ENCODE data around the gene SDHAF2.
"Not testable (repeated sequence)": the region's sequence is repeated elsewhere in the genome, so short reads cannot be mapped to it uniquely, and the experiment has no call there.

The SDHAF2 gene

DNA sequence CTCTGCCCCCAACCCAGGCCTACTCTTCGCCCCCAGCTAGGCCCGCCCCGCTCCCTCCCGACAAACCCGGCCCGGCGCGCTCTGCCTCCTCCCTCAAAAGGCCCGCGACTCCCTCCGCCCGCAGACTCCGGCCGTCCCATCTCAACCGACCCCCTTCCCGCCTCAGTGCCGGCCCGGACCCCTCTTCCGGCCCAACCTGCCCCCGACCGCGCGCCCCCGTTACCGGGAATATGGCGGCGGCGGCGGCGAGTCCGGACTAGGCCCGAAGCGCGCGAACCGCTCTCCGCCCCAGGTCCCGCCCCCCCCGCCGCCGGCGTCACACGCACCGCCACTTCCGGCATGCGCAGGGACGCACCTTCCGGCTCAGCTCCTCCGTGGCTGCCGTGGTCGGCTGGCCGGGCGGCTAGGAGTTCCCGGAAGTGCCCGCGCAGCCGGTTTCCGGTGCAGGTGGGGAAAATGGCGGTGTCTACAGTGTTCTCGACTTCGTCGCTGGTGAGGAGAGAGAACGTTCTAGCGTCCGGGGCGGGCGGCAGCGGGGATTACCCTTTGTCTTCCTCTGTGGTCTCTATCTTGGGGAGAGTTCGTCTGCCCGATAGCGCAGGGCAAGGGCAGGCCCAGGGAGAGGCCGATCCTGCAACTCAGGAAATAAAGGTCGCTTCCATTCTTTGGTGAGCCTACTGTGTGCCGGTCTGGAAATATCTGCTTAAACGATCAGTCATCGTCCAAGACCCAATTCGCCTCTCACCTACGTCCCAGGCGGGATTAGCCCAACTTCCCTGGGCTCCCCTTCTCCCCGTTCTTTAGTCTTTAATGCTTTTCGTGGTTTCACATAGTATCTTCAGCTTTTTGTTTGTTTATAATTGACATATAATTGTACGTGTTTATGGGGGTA lies at the start of gene SDHAF2, which contains the start of gene CPSF7:
Gene SDHAF2, plus strand, starts transcription at position 434 of the 892 bp plus-strand sequence. Its CDS starts 23 bp downstream, at position 457.
Gene CPSF7, minus strand, starts transcription at position 285 of the 892 bp plus-strand sequence. CDS start 740 bp downstream, outside the sequence.
- peak; percentile 89 to 97 for DNase-seq

DNA sequence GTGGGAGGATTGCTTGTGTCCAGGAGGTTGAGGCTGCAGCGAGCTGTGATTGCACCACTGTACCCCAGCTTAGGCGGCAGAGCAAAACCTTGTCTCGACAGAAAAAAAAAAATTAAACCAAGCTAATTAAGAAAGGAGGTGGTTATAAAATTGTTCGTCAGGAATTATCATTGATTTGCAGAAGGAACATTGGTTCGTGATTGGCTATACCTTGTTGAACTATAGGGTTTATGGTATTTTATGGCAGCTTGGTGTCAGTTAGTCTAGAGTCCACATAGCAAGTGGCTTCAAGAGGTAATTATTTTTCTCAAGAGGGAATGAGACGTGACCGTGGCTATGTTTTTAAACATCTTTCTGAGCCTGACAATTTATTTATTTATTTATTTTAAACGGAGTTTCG lies 49.0 kb upstream of the SDHAF2 start:
- no peak for DNase-seq

DNA sequence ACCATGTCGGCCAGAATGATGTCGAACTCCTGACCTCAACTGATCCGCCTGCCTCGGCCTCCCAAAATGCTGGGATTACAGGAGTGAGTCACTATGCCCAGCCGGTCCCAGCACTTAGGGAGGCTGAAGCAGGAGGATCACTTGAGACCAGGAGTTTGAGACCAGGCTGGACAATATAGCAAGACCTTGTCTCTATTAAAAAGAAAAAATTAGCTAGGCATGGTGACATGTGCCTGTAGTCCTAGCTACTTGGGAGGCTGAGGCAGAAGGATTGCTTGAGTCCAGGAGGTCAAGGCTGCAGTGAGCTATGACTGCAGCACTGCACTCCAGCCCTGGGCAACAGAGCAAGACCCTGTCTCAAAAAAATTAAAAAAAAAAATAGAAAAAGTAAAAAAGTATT lies 46.1 kb upstream of the SDHAF2 start:
- not testable (repeated sequence) for DNase-seq

DNA sequence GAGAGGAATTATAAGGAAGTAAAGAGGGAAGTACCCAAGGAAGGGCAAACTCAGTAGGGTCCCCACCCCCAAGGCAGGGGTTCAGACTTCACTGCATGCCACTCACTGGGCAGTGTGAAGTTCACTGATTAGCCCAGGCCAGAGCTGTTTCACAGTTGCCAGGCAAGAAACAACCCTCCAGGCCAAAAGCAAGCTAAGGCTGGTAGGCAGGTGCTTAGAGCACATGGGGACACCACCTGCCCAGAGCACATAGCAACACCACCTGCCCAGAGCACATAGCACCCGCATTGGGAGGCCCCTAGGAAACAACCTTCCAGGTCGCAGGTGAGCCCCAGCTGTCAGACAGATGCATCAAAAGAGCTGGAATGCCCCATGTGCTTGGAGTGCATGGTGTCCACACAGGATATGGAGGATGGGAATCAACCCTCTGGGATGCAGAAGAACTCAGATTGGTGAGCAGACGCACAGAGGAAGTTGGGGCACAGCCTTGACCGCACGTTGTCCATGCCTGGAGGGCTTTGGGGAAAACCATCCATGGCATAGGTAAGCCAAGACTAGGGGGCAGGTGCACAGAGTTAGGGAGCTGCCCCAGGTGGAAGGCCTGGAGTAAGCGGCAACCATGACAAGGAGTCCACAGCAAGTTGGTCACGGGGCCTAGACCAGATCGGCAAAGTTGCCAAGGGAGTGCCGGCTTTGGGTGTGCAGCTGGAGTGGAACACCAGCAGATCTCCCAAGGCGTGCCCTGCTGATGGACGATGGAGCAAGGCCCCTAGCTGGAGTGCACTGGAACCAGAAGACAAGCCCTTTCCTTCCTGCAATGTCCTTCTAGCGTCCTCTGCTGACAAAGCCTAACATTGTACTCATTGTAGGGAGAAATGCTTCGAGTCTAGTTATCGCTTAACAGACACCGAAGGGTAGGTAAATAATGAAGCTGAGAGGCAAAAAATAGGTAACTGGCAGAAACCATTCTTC lies 45.4 kb upstream of the SDHAF2 start:
- no peak for DNase-seq

DNA sequence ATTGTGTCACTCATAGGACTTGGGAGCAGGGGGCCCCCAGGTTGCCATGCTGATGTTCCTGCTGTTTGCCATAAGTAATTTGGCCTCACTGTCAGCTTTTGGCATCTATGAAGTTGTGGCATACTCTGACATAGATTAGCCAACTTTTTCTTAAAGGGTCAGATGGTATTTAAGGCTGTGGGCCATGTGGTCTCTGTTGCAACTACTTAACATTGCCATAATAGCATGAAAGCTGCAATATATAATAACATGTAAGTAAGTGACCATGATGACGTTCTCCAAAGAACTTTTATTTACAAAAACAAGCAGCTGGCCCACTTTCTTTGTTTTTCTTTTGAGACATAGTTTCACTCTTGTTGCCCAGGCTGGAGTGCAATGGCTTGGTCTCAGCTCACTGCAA lies 39.8 kb upstream of the SDHAF2 start:
- DNase-seq, result no peak

DNA sequence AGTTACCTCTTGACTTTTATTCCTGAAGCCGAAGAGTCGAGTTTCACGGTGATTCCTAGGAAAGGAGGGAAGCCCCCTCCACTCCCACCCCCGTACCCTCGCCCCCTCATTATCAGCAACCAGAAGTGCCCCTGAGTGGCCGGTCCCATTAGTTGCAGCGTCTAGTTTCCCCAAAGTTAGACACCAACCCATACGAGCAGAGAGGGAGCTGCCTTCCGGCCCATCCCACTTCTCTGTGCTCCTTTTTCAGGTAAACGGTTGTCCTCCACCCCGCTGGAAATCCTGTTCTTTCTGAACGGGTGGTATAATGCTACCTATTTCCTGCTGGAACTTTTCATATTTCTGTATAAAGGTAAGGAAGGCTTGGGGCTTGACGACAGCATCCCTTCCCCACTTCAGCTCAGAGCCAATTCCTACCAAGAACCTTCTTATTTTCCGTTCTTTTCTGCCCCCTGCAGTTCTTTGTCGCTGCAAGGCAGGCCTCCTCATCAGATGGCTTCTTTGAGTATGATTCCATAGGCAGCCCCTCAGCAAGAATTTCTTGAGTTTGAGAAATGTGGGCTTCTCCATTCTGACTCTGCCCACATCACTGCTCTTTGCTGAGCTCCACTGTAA lies 36.8 kb upstream of the SDHAF2 start:
- DNase-seq, result no peak

DNA sequence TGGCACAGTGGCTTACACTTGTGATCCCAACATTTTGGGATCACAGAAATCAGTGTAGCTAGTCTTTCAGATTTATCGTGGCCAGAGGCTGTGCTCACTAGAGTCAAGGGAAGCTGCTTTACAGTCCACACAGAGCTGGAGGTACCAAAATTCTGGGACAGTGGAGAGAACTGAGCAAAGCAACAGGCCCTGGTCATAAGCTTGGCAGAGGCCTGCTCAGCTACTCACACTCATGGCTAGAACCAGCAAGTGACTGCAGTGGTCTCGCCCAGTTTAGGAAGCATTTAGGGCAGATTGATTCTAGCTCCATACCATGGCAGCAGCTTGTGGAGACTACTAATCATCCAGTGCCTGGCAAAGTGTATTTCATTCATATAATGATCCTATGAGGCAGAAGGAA lies 28.8 kb upstream of the SDHAF2 start:
- DNase-seq, result no peak

DNA sequence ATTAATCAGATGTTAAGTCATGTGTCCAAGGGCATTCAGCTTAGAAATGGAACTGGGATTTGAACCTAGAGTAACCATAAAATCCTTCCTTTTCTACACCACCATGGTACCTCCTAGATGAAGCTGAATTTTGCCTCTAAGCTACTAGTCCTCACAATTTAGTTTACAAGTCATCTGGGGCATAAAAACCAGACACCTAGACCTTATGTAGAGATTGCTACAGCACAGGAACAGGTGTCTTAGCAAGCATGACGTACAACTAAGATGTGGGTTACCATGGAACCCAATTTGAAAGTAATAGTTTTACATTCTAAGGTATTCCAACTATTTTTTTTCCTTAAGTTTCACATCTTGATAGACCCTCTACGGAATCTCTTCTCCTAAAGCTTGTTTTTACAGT lies 28.4 kb upstream of the SDHAF2 start:
- no peak for DNase-seq

DNA sequence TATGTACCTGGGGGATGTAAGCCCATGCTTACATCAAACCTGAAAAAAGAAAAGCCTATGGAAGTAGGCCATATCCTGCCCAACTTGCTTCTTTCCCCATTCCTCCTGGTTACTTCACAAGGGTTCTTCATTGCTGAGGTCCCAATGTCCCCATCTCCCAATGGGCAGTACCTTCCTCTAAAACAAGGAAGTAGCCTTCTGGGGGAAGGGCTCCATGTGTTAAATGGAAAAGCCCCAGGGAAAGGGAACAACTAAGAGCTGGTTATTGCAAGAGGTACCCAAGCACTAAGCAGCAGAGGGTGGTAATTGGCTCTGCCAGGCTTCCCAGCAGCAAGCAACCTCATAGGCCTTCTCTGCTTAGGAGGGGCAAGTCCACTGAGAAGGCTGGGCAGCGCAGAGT lies 26.3 kb upstream of the SDHAF2 start:
- DNase-seq, result no peak

DNA sequence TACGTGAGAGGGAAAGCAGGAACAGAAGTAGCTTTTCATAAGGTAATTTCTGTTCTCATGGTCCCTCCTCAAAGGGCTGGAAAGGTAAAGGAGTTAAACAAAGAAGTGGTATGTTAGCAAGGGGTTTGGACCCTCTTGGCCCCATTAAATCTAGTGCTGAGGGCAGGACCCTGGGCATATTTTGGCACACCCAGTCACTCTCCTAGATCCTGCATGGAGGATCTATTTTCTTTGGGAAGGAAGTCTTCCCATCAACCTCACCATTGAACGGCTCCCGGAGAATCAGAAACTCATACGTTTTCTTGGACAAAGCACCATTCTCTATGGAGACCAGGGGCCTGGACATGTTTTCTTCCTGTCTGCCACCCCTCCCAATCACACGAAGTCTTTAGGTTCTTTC lies 25.8 kb upstream of the SDHAF2 start:
- no peak for DNase-seq

DNA sequence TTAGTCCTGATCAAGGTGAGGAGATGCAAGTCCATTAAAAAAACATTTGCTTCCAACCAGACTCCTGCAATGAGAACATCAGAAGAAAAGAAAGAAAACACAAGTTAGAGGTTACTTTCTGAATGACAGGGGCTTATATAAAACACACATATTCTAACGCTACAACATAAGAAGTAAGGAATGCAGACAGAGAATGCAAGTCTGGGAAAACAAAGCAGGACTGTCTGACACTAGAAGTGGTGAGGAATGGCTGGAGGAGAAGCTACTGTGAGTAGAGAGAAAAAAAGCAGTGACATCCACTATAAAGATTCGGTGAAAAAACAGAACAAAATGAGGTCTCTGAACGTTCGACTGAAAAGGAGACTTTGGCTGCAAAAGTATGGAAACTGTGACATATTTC lies 25.3 kb upstream of the SDHAF2 start:
- DNase-seq, result no peak

DNA sequence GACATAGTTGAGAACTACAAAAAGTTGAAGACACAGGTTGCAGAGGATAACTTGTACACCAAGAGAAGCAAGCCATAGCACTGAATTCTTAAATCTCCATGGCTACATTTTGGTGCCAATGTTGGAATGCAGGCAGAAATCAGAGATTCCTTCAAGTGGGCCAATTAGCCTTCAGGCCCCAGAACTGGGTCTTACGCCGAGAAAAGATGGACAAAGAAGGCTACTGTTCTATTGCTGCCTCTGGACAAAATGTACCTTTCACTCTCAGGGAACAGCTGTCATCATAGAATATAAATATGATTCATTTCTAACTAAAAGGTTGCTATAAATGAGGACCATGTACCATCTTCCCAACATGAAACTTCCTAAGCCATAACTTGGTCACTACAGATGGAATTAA lies 23.9 kb upstream of the SDHAF2 start:
- peak in 1 of 2 donors; percentile 56 for DNase-seq

DNA sequence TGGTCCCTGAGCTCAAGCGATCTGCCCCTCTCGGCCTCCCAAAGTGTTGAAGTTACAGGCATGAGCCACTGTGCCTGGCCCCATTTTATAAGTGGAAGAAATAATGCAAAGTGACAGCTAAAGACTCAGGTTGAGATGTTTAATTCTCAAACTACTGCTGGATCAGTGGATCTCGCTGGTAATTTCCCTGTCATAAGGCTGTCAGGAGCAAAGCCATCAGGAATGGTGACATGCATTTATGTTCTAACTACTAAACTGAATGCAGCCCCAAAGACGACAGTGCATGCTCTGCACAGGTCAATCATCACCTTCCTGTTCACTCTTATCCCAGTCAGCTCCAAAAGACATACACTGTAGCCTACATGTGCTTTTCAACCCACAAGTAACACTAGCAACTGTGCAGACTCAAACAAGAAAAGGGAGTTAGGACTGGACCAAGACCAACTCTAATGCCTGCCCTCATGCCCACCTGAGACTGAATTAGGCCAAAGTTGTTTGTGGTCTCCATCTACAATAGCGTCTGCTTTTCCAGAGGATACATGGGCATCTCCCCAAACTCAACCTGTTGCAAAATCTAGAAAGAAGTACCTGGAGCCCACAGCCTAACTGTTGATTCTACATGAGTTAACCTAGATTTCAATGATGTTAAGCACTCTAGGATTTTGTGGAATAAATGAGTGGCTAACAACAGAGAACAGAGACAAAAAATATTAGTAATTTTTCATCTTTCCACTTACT lies 22.8 kb upstream of the SDHAF2 start:
- DNase-seq, result no peak

DNA sequence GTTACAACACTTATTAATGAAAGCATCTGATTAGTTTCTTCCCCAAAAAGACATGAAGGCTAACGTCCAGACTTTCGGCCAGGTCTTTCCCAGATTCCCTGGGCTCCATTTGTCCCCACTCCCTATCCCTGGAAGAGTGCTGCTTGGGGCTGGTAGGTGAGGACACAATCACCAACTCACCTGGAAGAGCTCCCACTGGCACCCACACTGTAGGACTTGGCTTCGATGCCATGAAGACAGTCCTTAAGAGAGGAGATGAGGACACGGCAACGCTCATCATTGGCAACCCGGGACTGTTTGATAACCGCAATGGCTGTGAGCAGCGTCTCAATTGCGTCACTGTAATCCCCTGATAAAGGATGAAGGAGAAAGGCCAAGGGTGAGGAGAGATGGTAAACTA lies 18.3 kb upstream of the SDHAF2 start:
- no peak for DNase-seq

DNA sequence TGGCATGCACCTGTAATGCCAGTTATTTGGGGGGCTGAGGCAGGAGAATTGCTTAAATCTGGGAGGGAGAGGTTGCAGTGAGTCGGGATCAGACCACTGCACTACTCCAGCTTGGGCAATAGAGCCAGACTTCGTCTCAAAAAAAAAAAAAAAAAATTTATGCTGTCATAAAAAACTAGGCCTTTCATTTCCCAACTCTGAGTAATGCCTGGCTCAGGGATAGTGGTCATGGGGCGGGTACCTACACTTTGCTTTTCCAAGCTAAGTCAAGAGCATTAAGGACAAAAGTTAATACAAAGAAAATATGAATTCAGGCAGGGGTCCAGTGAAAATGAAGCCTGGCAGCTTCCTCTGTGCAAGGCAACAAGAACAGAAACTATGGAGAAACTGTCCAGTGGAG lies 16.4 kb upstream of the SDHAF2 start:
- no peak for DNase-seq

DNA sequence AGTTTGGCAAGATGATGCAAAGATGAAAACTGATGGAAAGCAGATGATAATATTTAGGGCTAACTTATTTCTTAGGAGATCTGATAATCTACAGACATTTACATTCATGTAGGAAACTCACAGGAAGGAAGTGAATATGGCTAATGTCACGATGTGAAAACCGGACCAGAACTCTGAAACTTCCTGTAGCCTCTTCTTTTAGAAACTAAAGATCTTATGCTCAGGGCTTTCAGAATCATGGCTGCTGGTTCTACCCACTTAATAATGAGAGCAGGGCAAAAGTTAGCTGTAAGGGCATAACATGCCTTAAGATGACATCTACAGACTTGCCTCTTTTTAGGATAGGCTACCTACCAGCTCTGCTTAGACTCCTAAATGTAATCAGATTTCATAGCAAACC lies 15.4 kb upstream of the SDHAF2 start:
- DNase-seq, result no peak

DNA sequence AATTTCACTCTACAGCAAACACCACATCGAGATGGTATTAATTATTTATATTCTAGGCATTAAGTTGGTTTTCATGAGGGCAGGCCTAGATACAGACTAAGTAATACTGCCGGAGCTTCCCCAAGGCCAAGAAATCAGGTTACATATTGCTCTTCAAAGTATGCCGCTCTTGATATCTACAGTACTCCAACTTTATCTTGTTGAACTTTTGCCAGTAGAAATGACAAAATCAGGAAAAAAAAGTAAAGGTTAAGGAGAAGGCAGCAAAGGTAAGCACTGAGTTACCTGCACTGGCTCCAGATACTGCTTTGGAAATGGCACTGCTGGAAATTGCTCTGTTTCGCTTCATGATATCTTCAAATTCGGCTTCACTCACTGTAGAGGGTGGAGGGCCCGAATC lies 14.5 kb upstream of the SDHAF2 start:
- DNase-seq, result no peak

DNA sequence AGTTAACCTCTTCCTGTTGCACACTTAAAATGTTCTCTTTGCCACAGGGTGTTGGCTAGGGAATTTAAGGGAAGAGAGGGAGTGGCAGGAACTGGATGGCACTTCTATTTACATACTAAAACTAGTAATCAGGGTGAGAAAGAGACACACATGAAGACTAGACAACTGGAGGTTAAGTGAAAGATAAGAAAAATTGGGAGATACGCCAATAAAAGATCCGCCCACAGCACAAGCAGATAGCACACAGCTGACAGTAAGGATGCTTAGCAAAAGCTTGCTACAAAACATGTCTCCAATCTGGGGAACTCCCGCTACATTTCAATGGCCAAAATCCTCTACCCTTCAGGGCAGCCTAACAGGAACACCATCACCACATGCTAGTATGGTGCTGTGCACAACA lies 13.0 kb upstream of the SDHAF2 start:
- DNase-seq, result no peak

DNA sequence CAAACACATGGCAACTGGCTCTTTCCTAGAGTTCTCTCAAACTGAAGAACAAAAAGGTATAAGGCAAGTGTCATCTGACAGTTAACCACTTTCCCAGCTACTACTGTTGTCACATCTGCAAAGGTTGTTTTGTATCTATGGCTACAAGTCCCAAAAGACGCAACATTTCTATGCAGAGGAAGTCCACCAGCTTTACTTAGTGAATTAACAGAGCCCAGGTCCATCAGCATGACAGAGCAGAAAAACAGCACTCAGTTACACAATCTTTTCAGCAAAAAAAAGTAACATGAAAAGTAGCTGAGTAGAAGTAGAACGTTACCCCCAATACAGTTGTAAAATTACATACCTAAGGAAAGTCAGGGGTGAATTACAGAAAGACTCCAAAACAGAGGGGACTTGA lies 12.3 kb upstream of the SDHAF2 start:
- no peak for DNase-seq

DNA sequence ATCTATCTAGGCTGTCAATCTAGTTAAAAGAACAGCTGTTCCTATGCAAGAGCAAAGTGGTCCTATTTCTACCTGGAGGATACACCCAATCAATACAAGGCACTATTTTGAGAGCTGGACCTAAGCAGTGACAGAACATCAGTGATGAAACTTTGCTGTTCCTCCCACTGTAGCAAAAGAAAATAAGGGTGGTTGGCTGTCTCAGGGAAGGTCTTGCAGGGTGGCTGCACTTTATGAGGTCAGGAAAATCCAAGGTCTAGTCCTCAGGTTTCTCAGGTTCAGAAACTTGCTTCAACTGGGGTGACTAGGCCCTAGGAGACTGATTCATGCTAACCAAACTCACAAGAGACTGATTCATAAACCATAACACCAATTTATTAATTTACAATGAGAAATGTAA lies 11.8 kb upstream of the SDHAF2 start:
- DNase-seq, result no peak

DNA sequence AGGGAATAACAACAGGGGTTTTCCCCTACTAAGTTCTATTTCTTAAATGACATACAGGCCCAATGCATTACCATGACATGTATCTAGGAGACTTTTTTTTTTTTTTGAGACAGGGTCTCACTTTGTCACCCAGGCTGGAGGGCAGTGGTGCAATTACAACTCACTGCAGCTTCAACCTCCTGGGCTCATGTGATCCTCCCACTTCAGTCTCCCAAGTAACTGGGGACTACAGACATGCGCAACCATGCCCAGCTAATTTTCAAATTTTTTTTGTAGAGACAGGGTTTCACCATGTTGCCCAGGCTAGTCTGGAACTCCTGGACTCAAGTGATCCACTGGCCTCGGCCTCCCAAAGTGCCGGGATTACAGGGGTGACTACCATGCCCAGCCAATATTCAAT lies 7.7 kb upstream of the SDHAF2 start:
- no peak for DNase-seq

DNA sequence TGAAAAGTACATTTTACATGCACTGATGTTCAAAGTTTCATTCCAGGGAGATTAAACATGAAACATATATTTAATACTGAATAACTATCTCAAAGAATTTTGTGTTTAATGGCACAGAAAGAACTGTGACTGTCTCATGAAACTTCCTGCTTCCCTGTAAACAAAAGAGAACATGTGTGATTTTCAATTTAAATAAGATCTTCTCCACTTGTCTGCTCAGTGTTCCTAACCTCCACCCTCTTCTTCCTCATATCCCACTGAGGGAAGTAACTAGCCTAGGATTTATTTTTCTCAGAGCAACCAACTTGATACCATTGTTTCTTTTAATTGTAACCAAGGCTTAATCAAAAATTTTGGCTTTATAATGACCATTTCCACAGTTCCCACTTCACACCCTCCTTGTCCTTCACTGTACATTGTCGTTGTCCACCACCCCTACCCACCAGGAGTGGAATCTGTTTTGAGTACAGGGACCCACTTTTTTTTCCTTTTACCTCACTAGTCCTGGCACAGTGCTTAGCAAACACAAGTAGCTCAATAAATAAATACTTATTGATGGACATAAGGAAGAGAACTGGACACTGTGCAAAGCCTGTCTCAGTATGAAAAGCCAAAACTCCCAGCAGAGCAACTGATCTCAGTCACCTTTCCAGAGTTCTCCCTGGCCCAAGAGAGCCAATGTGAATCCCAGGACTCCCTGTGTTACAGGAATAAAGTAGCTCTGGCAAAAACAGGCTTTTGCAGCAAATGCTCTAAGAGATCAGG lies 4.4 kb upstream of the SDHAF2 start:
- no peak for DNase-seq
